ENCODE data around the gene CKAP4. TPM values are rescaled to one million over a fixed set of nuclear protein-coding genes. Genes with fewer than 3 reads are reported as not detected.

CKAP4 gene
- total and polyA plus RNA-seq, 2 experiments from 2014 or later: 32.3 to 58.8 TPM

DNA sequence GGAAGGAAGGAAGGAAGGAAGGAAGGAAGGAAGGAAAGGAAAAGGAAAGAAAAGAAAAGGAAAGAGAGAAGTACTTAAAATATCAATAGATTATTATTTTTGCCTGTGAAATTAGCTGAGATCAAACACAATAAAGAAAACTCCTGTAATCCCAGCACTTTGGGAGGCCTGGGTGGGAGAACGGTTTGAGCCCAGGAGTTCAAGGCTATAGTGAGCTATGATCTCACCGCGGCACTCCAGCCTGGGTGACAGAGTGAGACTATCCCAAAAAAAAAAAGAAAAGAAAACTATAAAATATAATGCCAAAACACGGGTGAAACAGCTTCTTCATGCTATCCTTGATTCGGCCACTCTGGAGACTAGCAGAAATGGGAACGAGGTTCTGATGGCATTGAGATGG is 26.2 kb upstream of the CKAP4 start:
- H3F3A ChIP-seq (replicated peaks; ENCODE audit: low read depth): no peaks in the 10 kb centered on the region
- no peak for TF ChIP-seq ZNF331 (CRISPR knock-in tag; IDR thresholded peaks at IDR 0.05; ENCODE audit: low read depth)
- TF ChIP-seq ZNF462 (CRISPR knock-in tag; IDR thresholded peaks at IDR 0.05): no peak
- no peak for TF ChIP-seq JUNB (IDR thresholded peaks at IDR 0.05; ENCODE audit: unreplicated experiment)
- TF ChIP-seq CREB1 (CRISPR knock-in tag; IDR thresholded peaks at IDR 0.05; ENCODE audit: low read depth): no peak
- TF ChIP-seq ZNF114 (CRISPR knock-in tag; IDR thresholded peaks at IDR 0.05): no peak
- H3K4me3 ChIP-seq: no peak overlapping the region
- no peak for ATAC-seq
- H4K20me1 ChIP-seq (replicated peaks; ENCODE audit: insufficient read depth): no peaks in the 10 kb centered on the region
- DNase-seq (ENCODE audit: low spot score): no peak
- no peak overlapping the region for H3K27ac ChIP-seq (ENCODE audit: low read depth)
- no peaks in the 10 kb centered on the region for H3K27me3 ChIP-seq (ENCODE audit: insufficient read depth)
- Mint-ChIP-seq H3K36me3 (ENCODE audit: low read depth) (no peaks in the 10 kb centered on the region), H3K27ac (no peak overlapping the region), H3K4me1 (peaks cover 2% of the 10 kb centered on the region; the same call in 1 of the 3 replicates), H3K9me3 (no peaks in the 10 kb centered on the region), H3K27me3 (ENCODE audit: insufficient read depth, low read depth, poor library complexity) (no peaks in the 10 kb centered on the region), H3K4me3 (no peak overlapping the region)
- no peaks in the 10 kb centered on the region for H3K36me3 ChIP-seq (ENCODE audit: insufficient read depth)
- no peak overlapping the region for H2AFZ ChIP-seq
- H3K79me2 ChIP-seq (replicated peaks; ENCODE audit: insufficient read depth): no peaks in the 10 kb centered on the region
- no peaks in the 10 kb centered on the region for H3K4me1 ChIP-seq (ENCODE audit: insufficient read depth)
- H3K4me2 ChIP-seq: no peak overlapping the region
- H3K9me2 ChIP-seq (ENCODE audit: insufficient read depth): no peaks in the 10 kb centered on the region

- H3K4me1 ChIP-seq (ENCODE audit: insufficient read depth): no peaks in the 10 kb centered on the region
- H3F3A ChIP-seq (replicated peaks; ENCODE audit: low read depth): no peaks in the 10 kb centered on the region
- Mint-ChIP-seq H3K36me3 (ENCODE audit: low read depth) (no peaks in the 10 kb centered on the region), H3K27ac (no peak overlapping the region), H3K9me3 (no peaks in the 10 kb centered on the region), H3K4me3 (no peak overlapping the region), H3K27me3 (ENCODE audit: insufficient read depth, low read depth, poor library complexity) (no peaks in the 10 kb centered on the region), H3K4me1 (peaks cover 2% of the 10 kb centered on the region; the same call in 1 of the 3 replicates)
- no peak overlapping the region for H3K4me2 ChIP-seq
- H2AFZ ChIP-seq: no peak overlapping the region
- no peak overlapping the region for H3K4me3 ChIP-seq
- H3K9me2 ChIP-seq (ENCODE audit: insufficient read depth): no peaks in the 10 kb centered on the region
- no peak for ATAC-seq
- no peaks in the 10 kb centered on the region for H3K79me2 ChIP-seq (replicated peaks; ENCODE audit: insufficient read depth)
- no peak for DNase-seq (ENCODE audit: low spot score)
- no peak overlapping the region for H3K27ac ChIP-seq (ENCODE audit: low read depth)
- no peaks in the 10 kb centered on the region for H3K36me3 ChIP-seq (ENCODE audit: insufficient read depth)
- H4K20me1 ChIP-seq (replicated peaks; ENCODE audit: insufficient read depth): no peaks in the 10 kb centered on the region
- H3K27me3 ChIP-seq (ENCODE audit: insufficient read depth): no peaks in the 10 kb centered on the region
- TF ChIP-seq STAT1 (IDR thresholded peaks at IDR 0.05; ENCODE audit: unreplicated experiment) (no peak), ZNF462 (CRISPR knock-in tag; IDR thresholded peaks at IDR 0.05) (no peak), EZH2 (IDR thresholded peaks at IDR 0.05; ENCODE audit: low read depth, unreplicated experiment) (no peak), NANOG (IDR thresholded peaks at IDR 0.05; ENCODE audit: borderline replicate concordance) (no peak)
Observed at GRCh38 chr12:106273491-106273890, 25.7 kb upstream of the CKAP4 start.
